Measurements from ENCODE around the gene RNF11.
"Not testable (repeated sequence)": the region's sequence is repeated elsewhere in the genome, so short reads cannot be mapped to it uniquely, and the experiment has no call there.

DNA sequence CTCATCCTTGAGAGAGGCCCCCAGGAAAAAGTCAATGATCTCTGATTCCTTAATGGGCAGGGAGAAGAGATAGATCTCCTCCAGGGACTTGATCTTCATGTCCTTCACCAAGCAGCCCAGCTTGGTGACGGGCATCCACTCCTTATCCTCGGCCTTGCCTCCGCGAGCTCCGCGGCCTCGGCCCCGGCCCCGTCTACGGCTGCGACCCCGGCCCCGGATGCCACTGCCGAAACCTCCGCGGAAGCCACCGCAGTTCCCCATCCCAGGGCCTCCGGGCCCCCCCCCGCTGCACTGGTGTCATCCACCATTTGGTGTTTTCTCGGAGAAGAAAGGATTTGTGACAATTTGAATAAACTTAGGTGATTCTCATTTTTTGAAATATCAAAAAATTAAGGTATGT, 15.1 kb downstream of the RNF11 start:
- TF ChIP-seq, protein P1, sequence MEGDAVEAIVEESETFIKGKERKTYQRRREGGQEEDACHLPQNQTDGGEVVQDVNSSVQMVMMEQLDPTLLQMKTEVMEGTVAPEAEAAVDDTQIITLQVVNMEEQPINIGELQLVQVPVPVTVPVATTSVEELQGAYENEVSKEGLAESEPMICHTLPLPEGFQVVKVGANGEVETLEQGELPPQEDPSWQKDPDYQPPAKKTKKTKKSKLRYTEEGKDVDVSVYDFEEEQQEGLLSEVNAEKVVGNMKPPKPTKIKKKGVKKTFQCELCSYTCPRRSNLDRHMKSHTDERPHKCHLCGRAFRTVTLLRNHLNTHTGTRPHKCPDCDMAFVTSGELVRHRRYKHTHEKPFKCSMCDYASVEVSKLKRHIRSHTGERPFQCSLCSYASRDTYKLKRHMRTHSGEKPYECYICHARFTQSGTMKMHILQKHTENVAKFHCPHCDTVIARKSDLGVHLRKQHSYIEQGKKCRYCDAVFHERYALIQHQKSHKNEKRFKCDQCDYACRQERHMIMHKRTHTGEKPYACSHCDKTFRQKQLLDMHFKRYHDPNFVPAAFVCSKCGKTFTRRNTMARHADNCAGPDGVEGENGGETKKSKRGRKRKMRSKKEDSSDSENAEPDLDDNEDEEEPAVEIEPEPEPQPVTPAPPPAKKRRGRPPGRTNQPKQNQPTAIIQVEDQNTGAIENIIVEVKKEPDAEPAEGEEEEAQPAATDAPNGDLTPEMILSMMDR (IDR thresholded peaks at IDR 0.05): not testable (repeated sequence)
- TF ChIP-seq POLR2A (IDR thresholded peaks at IDR 0.05): not testable (repeated sequence)

Data from heart left ventricle (tissue), 13 donors.